ENCODE measurements around the gene CLEC20A.

CLEC20A gene

DNA sequence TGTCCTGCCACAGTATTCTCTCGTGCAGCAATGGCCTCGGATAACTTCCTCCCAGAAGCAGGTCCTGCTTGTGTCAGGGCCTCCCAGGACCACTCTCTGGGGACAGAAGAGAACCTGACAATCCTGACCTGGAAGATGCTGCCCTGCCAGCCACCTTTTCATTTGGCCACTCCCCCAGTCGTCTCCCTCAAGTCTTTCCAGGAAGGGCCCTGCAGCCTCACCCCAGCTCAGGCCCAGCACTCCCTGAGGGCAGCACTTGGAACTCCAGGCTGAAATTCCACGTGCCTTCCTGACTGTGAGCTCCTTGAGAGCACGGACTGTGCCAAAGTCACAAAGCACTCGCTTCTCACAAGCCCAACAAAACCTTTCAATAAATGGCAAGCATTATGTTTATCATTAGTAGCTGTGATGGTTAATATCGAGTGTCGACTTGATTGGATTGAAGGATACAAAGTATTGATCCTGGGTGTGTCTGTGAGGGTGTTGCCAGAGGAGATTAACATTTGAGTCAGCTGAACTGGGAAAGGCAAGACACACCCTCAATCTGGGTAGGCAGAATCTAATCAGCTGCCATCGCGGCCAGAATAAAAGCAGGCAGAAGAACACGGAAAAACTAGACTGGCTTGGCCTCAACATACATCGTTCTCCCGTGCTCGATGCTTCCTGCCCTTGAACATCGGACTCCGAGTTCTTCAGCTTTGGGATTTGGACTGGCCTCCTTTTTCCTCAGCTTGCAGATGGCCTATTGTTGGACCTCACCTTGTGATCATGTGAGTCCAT is 2.3 kb upstream of the CLEC20A start:
- no peak for DNase-seq

DNA sequence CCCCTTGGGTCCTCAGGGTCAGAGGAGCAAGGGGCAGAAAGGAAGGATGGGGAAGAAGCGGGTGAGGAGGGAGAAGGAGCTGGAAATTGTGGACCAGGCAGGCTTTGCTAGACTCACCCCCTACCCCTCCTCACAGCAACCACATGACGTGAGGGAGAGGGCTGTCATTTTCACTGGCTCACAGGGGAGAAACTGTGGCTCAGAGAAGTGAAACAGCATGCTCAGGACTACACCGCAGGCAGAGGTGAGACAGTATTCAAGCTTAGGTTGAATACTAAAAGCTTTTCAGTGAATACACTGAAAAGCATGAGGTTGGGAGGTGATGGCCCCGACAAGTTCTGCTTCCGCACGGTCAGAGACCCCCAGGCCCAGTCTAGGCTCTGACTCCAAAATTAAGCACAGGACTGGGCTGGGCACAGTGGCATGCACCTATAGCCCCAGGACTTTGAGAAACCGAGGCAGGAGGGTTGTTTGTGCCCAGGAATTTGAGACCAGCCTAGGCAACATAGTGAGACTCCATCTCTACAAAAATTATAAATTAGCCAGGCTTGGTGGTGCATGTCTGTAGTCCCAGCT is 1.2 kb upstream of the CLEC20A start:
- no peak for DNase-seq

DNA sequence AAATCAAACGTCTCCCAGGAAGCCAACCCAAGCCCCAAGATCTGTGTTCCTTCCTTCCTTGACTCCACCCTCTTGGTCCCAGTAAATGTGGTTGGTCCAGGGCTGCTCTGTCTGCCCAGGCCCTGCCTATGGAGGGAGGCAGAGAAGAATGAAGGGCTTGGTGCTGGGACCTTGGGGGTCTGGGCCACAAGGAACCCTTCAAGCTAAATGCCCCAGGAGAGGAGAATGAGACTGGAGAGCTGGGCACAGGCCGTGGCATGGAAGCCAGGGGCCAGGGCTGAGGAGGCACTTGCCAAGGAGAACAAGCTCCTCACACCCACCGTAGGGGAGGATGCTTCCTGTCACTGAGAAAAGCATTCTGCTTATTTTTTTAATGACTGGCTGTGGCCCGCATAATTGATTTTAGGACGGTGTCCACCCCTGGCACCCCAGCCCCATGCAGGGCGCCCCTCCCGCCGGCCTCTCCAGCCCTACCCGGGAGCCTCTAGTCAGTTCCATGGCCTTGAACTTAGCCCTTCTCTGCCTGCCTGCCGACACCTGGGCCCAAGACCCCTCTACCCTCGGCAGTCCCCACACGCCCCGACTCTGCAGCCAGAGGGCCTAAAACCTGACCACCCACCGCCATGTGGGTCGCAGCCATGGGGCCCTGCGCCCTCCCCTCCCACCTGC is 889 bp downstream of the CLEC20A start:
- DNase-seq = no peak

DNA sequence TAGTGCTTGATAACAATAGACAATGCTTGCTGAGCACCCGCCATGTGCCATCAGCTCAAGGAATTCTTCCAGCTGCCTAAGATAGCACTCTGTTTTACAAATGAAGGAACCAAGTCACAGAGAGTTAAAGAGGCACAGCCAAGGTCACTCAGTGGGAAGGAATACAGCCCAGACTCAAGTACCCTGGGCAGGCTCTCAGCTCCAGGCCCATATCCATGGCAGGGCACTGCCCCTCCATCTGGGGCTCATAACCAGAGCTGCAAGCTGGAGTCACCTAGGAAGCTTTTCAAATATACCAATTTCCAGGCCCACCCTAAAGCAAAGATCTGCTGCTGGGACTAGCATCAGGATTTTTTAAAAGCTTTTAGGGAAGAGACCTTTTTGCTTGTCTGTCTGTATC is 1.6 kb downstream of the CLEC20A start:
- DNase-seq = no peak

DNA sequence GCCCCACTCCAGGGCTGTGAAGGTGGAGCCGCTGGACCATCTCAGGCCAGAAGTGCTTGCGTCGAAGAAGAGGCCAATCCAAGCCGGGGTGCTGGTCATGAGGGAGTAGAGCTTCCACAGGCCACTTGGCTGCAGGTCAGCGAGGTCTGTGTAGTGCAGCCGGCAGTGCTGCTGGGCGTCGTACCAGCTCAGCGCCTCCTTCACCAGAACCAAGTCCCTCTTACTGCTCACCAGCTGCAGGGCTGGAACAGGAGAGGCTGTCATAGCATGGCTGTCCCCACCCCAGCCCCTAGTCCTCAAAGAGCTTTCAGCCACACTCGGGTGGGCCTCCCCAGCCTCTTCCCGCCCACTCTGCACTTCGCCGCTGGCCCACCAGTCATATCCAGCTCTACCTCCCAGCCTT is 2.2 kb downstream of the CLEC20A start:
- DNase-seq = no peak

DNA sequence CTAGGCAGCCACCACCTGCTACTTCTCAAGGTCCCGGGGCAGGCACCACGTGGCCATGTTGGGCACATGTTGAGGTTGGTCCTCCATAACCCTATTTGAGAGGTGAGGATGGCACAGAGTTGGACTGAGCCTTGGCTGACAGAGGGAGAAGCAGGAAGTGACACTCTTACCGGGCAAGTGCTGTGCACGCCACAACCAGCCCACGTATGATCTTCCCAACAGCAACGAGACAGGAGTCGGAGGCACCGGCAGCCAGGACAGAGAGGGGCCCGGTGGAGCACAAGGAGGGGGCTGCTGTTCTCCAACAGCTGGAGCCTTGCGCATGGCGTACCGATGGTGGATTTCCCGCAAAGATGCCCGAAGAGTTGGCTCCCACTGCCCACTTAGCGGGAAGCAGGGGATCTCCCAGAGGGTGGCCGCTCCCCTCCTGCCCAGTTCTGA is 3.4 kb downstream of the CLEC20A start:
- DNase-seq = no peak

DNA sequence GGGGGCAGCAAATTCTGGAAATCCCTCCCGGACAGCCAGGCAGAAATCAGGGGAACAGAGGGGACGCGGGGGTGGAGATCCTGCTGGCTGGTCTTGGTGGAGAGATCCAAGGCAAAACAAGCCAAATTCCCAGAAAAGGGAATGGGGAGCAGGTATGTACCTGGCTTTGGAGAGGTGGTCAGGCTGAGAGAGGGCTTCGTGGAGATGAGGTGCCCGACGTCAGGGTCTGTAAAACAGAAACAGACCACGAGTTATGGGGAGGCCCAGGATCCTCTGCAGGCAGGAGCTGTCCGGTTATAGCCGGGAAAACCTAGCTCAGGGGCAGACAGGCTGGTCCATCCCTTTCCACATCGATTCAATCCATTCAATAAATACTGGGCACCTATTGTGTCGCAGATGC is 4.4 kb downstream of the CLEC20A start:
- no peak for DNase-seq

DNA sequence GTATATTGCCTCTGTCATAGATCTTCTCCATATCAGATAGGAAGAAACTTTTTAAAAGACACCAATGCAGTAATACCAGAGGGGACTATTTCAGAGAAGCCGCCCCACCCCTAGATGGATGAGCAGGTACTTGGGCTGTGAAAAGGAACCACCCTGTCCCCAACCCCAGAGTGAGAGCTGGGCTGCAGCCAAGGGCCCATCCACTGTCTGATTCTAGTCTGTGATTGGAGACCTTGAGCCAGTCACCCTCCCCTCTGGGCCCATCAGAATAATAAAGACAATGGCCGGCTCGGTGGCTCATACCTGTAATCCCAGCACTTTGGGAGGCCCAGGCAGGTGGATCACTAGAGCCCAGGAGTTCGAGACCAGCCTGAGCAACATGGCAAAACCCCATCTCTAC is 5.0 kb downstream of the CLEC20A start:
- no peak for DNase-seq

DNA sequence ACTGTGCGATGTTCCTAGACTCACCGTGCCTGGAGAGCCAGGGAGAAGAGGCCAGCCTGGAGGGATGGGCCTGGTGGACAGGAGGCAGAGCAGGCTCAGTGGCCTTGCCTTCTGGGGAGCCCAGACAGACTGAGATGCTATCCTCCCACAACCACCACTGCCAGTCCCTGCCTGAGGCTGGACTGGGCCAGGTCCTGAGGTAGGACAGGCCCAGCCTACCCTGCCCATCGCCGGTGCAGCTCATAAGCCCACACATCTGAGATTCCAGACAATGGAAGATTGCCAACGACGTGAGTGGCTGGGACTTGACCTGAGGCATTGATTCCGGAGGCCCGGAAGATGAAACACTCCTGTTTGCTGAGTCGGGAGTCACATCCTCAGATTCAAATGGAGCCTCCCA is 5.8 kb downstream of the CLEC20A start:
- DNase-seq = no peak

DNA sequence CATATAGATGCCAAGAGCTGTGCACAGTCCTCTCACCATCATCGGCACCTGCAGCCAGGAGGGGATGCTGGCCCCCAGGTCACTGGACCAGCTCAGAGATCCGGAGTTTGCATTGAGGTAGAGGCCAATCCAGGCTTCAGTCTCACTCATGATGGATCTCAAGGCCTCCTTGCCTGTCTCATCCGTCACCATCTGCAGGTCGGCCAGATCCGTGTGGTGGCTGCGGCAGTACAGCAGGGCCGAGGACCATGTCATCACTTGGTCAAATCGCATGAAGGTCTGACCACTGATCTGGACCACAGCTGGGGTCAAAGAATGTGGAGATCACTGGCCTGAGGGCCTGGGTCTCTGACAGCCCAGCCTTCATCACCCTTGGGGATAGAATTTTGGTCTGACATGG is 6.6 kb downstream of the CLEC20A start:
- no peak for DNase-seq

DNA sequence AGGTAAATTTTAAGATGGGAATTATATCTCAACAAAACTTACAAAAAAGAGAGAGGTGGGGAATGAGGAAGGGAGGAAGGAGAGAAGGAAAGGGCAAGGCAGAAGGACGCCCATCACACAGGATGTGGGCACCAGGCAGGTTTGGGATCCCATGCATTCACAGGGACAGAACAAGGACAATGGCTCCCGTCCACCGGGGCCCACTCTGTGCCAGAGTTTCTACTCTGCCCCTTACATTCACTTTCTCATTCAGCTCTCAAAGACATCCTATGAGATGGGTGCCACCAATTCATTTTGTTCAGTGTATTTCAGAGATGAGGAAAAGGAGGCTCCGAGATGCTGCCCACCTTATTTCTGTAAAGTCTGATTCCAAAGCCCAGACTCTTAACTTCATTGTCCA is 7.4 kb downstream of the CLEC20A start:
- DNase-seq = no peak

DNA sequence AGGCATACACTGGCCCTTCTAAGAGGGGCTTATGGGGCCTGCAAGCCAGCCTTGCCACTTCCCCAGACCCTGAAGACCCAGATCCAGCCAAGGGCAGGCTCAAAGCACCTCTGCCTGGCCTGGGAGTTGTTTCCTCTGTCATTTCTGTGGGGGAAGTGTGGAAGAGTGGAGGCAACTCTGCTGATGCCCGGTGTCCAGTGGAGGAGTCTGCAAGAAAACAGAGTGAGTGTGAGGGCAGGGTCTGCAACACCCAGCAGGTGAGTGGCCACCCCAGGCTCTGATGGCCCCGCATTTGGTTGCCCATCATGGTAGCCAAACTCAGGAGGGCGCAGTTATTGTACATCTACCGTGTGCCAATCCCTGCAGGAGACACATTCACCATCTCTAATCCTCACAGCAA is 8.4 kb downstream of the CLEC20A start:
- DNase-seq = no peak

DNA sequence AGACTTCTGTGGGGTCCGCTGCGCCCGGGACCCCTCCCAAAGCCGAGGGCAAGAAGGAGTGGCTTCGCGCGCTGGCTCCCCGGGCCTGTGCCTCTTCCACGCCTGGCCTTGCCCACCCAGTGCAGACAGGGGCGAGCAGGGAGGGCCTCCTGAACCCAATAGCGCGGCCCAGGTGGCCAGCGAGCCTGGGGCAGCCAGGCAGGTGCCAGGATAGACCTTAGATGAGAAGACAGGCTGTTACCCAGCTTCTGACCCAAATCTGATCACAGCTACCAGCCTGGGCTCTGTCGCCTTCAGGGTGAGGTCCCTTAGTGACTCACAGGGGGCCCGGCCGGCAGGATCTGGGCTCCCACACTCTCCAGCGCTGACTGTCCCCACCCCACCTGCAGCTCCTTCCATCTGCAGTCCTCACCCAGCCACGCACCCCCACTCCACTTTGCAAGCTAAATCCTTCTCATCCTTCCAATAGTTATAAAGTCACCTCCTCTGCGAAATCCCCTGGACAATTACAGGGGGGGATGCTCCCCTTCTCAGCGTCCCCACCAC is 9.6 kb downstream of the CLEC20A start:
- no peak for DNase-seq

DNA sequence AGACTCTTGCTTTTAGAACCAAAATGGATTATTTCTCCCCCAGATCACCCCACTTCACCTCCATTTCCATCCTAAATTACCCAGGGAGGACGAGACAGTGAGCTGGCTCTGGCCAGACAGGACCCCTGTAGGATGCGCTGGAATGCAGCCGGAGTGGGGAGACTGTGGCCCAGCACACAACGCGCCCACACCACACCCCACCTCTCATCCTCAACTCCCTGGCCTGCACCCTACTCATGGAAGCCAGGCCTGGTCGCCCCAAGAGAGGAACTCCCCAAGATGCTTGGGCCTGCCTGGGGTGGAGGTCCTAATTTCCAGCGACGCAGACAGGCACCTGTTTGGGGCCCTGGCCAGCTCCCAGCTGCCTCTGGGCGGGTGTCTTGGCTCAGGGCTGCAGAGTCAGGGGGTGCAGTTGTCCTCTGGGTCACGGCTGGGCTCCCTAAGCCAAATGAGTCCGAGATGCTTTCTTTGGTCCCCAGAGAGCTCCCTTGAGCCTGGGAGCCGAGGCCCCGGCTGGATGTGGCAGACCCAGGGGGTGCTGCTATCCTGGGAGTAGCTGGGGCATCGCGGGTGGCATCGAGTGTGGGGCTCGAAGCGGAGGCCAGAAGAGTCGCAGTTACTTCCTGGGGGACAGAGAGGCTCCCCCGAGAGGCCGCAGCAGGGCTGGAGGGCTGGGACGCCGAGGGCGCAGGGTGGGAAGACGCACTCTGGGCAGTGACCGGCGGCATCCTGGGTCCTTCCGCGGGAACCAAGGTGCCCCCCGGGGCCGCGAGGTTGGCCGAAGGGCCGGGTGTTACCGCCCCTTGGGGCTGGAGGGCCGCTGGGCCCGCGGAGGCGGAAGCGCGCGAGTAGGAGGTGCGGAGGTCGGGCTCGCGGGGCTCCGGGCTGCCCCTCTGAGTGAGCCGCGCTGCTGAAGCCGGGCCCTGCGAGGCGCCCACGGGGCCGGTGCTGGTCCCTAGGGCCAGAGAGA is 10.4 kb downstream of the CLEC20A start:
- no peak for DNase-seq

DNA sequence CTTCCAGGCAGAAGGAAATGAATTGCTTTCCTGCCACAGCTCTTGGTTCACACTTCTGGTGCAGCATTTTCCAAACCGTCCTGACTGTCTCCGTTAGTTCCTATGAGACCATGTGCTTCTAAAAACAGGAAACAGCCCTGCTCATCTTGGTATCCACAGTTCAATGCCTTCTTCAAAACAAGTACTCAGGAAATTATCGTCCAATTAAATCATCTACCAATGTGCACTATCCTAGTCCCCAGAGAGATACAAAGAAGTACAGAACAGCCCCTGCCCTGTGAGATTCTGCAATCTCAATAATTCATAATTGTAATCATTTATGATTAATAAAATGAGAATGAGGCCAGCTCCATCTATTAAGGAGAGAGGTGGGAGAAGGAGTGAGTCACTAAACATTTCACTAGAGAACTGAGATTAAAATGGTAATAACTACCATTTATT is 11.2 kb downstream of the CLEC20A start:
- DNase-seq = no peak

DNA sequence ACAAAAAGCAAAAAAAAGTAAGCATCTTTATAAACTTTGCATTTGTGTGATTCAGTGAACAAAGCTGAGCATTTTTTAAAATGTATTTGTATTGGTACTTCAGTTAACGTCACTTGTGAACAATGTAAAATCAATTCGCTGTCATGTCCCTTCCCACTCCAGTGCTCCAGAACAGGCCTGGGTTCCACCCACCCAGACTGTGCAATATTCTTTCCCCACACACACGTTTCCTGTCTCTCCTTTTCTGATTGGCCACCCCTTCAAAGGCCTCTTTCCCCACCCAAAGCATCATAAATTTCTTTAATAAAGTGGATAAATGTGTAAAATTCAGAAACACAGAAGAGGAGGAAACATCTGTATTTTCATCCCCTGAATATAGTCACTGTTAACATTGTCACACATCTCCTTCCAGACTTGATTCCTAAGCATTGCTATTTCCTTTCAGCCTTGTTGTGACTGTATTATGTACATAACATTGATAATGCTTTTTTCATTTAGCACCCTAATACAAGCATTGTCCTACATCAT is 12.0 kb downstream of the CLEC20A start:
- DNase-seq = no peak

DNA sequence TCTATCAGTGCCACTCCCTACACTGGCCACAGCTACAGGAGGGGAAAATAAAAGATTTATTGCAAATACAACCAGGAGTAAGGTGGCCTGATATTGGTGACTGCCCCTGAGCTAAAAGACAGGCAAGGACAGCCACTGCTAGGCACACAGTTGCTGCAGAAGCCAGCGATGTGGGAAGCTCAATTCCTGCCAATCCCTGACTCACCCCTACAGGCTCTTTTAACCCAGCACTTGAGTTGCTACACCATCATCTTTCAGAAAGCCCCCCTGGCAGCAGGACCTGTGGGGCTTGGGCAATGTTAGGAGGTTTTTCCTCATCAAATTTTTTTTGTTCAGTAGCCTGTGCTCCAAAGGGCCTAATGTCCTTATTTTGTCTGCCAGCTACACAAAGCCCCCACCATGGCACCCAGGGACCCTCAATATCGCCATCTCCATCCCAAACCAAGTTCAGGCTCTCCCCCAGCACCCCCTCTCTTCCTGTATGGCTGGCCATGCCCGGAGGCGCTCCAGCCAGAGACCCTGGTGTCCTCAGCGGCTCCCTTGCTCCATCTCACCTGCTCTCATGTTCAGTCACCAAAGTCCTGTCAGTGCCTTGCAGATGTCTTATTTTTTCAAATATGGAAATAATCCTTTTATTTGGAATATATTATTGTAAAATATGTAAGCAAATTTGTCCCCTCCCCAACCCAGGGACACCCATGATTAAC is 13.4 kb downstream of the CLEC20A start:
- DNase-seq = no peak

DNA sequence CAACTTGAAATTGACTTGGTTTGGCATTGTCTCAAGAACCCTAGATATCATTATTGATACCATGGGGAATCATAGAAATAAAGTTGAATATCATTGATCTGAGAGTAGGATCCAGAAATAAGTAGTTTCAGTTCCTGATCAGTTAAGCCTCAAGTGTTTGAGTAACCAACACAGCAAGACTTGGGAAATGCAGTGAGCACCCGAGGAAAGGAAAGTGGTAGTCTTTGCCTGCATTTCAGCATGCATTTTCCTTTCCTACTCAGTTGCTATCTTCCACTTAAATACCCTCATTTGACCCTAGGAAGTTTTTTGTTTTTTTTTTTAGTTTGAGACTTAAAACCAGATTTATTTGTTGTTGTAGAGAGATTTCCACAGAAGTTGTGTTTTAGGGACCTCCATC is 18.9 kb downstream of the CLEC20A start:
- DNase-seq = no peak

DNA sequence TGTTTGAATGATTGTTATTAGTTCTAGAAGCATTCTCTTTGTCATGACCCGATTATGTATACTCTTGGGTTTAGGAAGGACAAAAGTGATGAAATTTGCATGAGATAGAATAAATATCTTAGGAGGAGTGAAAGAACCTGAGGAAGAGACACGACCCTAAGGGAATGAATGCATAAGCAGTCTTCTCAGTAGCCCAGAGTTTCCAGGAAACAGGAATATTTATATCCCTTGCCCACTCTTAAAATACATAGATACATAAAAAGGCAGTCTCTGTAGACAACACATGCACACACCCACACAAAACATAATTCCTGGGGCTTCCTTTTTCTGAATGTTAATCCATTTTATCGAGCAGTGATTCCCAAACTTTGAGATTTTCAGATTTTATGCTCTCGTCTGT is 19.4 kb downstream of the CLEC20A start:
- DNase-seq = no peak

DNA sequence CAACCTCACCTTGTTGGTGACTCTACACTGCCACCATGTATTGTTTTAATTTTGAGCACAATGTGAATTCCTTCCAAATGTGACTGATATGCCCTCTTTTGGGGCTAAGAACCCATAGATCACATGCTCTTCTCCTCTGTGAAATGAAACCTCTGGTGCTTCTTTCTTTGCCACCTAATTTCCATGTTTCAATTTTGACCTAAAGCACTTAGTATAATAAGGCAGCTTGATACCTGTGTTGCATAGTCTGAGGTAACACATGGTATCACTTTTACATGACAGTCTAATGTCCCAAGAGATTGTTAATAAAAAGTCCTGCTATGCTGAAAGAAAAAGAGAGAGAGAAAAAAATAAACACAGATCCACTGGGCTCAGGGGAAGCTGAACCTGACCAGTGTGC is 24.2 kb downstream of the CLEC20A start:
- DNase-seq = no peak

DNA sequence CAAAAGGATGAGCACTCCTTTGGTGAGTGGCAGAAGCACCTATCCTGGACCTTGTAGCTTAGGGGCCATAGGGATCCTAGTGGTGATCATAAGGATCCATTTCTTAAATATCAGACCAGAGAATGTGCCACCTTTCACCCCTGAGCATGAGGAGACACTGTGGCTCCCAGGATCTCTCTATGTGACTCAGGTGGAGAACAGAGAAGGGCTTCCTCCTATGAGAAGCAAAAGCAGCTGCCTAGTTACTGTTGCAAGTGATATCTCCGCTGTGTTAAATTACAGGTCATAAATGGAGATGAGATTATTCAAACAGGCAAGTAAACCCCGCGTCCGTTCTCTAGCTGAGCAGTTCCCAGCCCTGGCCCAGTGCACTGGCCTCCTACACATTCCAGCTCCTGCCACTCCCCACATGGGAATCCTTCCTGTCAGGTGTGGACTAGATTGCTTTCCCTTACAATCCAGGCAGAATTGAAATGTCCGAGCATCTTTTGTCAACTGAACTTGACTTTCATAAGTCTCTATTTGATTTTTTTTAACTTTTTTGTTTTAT is 26.3 kb downstream of the CLEC20A start:
- no peak for DNase-seq

DNA sequence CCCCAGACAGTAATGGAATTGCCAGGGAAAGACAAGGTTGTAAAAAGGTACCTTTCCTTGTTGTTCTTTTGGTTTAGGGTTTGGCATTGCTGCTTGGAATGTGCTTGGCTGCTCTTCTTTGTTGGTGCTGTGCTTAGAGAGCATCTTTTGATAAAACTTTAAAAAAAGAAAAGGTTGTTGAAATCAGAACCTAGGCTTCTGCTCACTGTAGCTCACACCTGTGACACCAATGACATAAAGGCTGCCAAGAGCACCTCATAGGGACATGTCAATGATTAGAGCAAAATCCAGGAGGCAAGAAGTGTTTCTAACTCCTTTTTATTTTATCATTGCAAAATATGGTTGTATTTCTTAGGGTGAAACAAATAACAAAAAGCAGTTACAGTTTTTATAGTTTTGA is 28.9 kb downstream of the CLEC20A start:
- no peak for DNase-seq

Measured in NCI-H82 (cell line).